ENCODE data around the gene FBXO27.
"Not testable (repeated sequence)": the region's sequence is repeated elsewhere in the genome, so short reads cannot be mapped to it uniquely, and the experiment has no call there.

FBXO27 gene, protein sequence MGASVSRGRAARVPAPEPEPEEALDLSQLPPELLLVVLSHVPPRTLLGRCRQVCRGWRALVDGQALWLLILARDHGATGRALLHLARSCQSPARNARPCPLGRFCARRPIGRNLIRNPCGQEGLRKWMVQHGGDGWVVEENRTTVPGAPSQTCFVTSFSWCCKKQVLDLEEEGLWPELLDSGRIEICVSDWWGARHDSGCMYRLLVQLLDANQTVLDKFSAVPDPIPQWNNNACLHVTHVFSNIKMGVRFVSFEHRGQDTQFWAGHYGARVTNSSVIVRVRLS

DNA sequence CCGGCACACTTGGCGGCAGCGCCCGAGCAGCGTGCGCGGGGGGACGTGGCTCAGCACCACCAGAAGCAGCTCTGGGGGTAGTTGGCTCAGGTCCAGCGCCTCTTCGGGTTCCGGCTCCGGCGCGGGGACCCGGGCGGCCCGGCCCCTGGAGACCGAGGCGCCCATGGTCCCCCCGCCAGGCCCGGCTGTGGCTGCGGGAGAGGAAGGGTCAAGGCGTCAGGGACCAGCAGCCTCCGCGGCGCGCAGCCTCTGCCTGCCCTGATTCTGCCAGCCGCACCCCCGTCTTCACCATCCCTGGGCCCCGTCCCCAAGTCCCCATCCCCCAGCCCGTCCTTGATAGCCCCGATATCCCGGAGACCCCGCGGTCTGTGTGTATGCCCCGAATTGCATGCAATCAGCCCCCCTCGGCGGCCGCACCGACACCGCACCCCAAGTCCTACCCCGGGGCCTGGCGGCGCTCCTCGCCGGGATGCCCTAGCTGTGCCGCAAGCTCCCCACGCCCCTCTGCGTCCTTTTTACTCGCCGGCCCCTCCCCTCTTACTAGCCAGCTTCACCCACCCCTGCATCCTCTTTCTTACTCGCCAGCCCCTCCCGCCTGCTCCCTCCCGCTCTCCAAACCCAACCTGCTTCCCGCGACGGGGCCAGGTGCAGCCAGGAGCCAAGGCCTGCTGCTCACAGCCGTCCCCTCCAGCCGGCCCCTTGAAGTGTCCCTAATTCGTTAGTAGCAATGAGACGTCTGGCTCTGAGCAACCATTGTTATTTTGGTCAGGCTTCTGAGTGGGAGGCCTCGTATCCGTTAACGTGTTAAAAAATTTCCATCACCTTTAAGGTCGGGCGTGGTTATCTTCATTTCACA is at the start of gene FBXO27:
TSS of gene FBXO27 (minus strand) at position 487 of the 856 bp plus-strand sequence. CDS start at position 165, 322 bp downstream.
- peak; percentile 55 to 96 (median 70) for DNase-seq
- intact Hi-C loops (cut with DNase I): loop anchor here (10.0 kb wide), 1 partner anchor 57 kb away; the partner anchor contains the start of gene FBXO17

GRCh38 chr19:39080431-39080830 is 48.1 kb upstream of the FBXO27 start:
- no peak for DNase-seq
- intact Hi-C loops (cut with DNase I): no loop called here

DNA sequence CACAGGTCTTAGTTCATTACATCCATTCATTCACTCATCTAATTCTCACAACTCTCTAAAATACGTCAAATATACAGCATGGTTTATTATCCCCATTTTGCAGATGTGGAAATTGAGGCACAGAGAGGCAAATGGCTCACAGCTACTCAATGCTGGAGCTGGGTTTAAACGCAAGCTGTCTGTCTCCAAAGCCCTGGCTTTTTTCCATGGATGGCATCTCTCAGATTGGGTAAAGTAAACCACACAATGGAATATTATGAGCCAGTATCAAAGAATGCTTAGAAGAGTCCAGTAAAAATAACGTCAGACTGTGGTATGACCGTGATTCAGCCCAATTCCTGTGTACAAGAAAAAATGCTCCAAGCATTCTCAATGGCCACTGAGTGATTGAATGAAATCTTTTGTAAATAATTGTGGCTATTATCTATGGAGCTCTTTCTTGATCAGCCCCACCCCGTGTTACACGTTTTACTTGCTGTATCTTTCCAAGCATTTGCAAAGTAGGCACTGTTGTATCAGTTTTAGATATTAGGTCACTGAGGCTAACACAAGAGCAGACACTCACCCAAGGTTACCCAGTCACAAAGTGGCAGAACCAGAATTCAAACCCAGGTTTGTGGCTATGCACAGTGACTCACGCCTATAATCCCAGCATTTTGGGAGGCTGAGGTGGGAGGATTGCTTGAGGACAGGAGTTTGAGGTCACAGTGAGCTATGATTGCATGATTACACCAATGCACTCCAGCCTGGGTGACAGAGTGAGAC is 46.3 kb upstream of the FBXO27 start:
- intact Hi-C loops (cut with DNase I): no loop called here
- peak in 4 of 10 donors; percentile 14 to 80 (median 38) for DNase-seq

GRCh38 chr19:39077323-39077722 is 45.0 kb upstream of the FBXO27 start:
- intact Hi-C loops (cut with DNase I): no loop called here
- peak in 1 of 10 donors; percentile 72 for DNase-seq

- DNase-seq: peak in 1 of 10 donors; percentile 4
- intact Hi-C loops (cut with DNase I): no loop called here
Measured at GRCh38 chr19:39074942-39075341, 42.6 kb upstream of the FBXO27 start.

DNA sequence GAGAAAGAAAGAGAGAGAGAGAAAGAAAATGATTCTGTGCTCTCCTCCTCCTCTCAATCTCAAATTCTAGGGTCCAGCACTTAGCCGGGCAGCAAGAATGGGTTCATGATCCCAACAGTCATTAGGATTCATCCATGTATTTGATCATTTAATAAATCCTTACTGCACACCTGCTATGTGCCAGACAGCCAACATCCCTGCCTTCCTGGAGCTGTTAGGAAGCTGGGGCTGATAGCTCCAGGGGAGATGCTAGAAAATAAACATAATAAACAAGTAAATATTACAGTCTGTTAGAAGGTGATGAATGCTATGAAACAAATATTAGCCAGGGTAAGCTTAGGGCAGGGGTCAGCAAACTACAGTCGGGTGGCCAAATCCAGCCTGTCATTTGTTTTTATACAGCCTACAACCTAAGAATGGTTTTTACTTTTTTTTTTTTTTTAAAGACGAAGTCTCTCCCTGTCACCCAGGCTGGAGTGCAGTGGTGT is 41.9 kb upstream of the FBXO27 start:
- intact Hi-C loops (cut with DNase I): no loop called here
- no peak for DNase-seq

DNA sequence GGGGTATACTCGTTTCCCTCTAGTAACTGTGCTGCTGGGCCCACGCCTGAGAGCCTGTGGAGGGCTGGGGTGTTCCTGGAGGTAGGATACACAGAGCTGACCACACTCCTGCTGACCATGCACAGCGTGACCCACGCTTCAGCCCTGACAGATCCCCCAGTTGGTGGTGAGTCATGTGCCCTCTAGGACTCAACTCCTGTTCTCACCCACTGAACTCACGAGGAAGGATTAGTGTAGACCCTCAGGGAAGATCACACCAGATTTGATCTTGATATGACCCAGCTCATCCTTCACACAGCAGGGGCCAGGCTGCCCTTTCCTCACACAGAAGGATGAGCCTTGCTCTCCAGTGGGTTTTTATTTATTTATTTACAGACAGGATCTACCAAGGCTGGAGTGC is 38.5 kb upstream of the FBXO27 start:
- DNase-seq: no peak
- intact Hi-C loops (cut with DNase I): no loop called here

GRCh38 chr19:39068259-39068658 is 35.9 kb upstream of the FBXO27 start:
- intact Hi-C loops (cut with DNase I): not testable (repeated sequence)
- DNase-seq: peak in 1 of 10 donors; percentile 2

- no peak for DNase-seq
- intact Hi-C loops (cut with DNase I): no loop called here
Measured at GRCh38 chr19:39067104-39067503, 34.8 kb upstream of the FBXO27 start.

DNA sequence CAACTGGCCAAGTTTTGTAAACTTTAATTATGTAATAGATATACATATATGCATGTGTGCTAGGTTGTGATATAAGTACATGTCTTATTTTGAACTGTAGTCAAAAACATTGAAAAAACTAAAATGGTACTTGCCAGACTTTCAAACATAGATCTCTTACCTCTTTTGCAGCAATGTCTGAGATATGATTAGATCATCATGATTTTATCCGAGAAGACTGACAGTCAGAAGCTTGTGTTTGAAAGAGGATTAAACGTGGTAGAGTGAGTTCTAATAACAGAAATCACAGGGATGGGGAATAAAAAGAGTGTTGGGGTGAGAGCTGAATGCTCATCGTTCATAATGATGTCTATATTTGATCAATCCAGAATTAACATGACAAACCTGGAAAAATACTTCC is 33.6 kb upstream of the FBXO27 start:
- DNase-seq: no peak

DNA sequence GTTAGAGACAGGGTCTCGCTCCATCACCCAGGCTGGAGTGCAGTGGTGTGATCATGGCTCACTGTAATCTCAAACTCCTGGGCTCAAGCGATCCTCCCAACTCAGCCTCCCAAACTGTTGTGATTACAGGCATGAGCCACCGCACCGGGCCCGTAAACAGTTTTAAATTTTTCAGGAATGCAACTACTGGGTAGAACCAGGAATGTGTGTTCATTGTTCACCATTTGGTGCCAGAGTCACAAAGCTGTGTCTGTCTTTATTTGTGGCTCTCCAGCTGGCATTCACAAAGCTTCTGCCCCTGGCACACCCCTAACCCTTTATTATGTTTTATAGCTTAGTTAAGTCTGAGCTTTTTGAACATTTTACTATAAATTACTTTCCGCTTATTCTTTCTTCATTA is 32.1 kb upstream of the FBXO27 start:
- peak in 1 of 10 donors; percentile 32 for DNase-seq
- intact Hi-C loops (cut with DNase I): no loop called here

More for the DNA sequence above, 33.6 kb upstream of the FBXO27 start:
- intact Hi-C loops (cut with DNase I): no loop called here

DNA sequence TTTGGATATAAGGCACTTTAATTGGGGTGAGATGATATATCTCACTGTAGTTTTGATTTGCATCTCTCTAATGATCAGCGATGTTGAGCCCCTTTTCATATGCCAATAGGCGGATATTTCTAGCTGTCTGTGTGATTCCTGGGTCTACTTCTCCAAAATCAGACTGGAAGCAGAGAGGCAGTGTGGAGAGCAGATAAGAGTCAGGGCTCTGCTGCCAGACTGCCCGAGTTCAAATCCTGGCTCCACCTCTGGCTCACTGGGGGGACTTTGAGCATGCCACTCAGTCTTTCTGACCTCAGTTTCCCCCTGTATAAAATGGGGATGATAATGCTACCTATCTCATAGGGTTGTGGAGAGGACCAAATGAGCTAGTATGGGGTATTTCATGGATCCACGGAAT is 27.8 kb upstream of the FBXO27 start:
- intact Hi-C loops (cut with DNase I): no loop called here
- DNase-seq: no peak

DNA sequence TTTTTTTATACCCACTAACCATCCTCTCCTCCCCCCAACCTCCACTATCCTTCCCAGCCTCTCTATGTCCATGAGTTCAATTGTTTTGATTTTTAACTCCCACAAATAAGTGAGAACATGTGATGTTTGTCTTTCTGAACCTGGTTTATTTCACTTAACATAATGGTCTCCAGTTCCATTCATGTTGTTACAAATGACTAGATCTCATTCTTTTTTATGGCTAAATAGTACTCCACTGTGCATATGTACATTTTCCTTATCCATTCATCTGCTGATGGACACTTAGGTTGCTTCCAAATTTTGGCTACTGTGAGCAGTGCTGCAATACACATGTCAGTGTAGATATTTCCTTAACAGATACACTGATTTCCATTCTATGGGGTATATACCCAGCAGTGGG is 27.0 kb upstream of the FBXO27 start:
- DNase-seq: no peak
- intact Hi-C loops (cut with DNase I): loop anchor here (10.0 kb wide), 1 partner anchor 45 kb away; no protein-coding TSS in a partner anchor

GRCh38 chr19:39057615-39058014 is 25.3 kb upstream of the FBXO27 start:
- intact Hi-C loops (cut with DNase I): loop anchor here (10.0 kb wide), 1 partner anchor 47 kb away; no protein-coding TSS in a partner anchor
- DNase-seq: no peak

DNA sequence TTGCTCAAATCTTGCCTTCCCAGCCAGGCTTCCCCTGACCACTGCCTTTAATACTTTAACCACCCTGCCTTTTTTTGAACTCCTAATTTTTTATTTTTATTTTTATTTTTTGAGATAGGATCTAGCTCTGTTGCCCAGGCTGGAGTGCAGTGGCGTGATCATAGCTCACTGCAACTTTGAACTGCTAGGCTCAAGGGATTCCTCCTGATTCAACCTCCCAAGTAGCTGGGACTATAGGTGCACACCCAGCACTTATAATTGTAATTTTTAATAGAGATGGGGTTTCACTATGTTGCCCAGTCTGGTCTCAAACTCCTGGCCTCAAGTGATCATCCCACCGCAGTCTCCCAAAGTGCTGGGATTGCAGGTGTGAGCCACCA is 21.7 kb upstream of the FBXO27 start:
- peak in 1 of 10 donors; percentile 33 for DNase-seq
- intact Hi-C loops (cut with DNase I): loop anchor here (5.0 to 10.0 kb wide), 2 partner anchors 51 to 273 kb away; no protein-coding TSS in a partner anchor

DNA sequence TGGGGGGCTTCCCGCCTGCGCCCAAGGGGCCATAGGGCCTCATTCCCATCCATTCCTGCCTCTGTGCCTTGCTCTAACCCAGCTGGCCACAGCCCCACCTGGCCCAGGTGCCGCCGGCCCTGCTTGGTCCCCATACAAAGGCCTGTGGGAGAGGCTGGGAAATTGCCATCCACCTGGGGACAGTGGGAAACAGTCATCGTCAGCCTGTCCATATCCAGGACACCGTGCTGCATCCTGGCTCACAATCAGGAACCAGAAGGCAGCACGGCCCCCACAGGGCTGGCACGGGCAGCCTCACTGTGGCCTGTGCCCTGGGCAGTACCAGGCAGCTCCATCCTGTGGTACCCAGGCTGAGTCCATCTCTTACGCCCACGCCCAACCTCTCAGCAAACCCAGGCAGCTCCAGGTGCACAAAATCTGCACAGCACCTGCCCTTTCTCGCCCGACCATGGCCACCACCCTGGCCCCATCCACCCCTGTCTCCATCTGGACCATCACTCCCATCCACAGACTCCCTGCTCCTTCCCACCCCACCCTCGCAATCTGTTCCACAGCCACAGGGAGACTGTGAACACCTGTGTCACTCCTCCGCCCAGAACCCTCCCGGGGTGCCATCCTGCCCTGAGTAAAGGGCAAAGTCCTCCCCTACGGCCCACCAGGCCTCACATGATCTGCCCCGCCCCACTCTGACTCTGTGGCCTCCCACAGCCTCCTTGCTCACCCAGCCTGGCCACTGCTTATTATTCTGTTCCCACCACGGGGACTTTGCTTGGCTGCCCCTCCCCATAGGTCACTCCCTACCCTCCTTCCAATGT is 21.1 kb upstream of the FBXO27 start:
- peak in 5 of 10 donors; percentile 3 to 92 (median 56) for DNase-seq

GRCh38 chr19:39052846-39053245 is 20.5 kb upstream of the FBXO27 start:
- DNase-seq: peak in 7 of 10 donors; percentile 17 to 85 (median 36)
- intact Hi-C loops (cut with DNase I): loop anchor here (5.0 to 10.0 kb wide), 2 partner anchors 52 to 274 kb away; no protein-coding TSS in a partner anchor

More for the DNA sequence above, 21.1 kb upstream of the FBXO27 start:
- intact Hi-C loops (cut with DNase I): loop anchor here (5.0 to 10.0 kb wide), 2 partner anchors 51 to 274 kb away; no protein-coding TSS in a partner anchor

- peak; percentile 56 to 98 (median 80) for DNase-seq
- intact Hi-C loops (cut with DNase I): loop anchor here (5.0 to 10.0 kb wide), 2 partner anchors 53 to 275 kb away; no protein-coding TSS in a partner anchor
Measured at GRCh38 chr19:39052243-39052746, 19.9 kb upstream of the FBXO27 start.

DNA sequence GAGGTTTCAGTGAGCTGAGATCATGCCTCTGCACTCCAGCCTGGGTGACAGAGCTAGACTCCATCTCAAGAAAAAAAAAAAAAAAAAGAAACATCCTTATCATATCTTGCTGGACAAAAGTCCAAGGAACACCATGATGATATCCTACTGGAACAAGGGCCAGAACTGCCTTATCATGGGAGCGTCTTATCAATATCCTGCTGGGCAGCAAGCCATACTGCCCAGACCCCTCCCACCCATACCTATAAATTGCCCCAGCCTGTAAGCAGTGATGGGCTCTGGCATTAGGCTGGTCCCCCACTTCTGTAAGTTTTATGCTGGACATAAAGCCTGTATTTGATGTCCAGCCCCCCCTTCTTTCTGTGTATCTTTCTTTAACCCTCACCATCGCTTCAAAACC is 14.7 kb upstream of the FBXO27 start:
- no peak for DNase-seq
- intact Hi-C loops (cut with DNase I): no loop called here
